Liver (tissue), 9 donors: ENCODE data around the gene TMEM255B. TPM values are rescaled to one million over a fixed set of nuclear protein-coding genes. Genes with fewer than 3 reads are reported as not detected.

Experiments
- DNase-seq: peaks from one replicate; pipeline ENCODE4 v3.0.0-alpha.2; 2017; ENCODE audit warnings: low spot score
- H3K27ac ChIP-seq, 2 donors: one replicate each; pipeline ENCODE4 v1.7.0; 2013; ENCODE audit warnings: inconsistent platforms in 2 of 2, low read length in 2 of 2, control low read depth in 1 of 2, low read depth in 1 of 2, mild to moderate bottlenecking in 1 of 2
- H3K27me3 ChIP-seq, 4 donors: one replicate each; pipeline versions ENCODE4 v1.6.1 to v1.7.0; 2013; ENCODE audit warnings: low read length in 3 of 4, inconsistent platforms in 1 of 4, mild to moderate bottlenecking in 1 of 4, moderate library complexity in 1 of 4; ENCODE audit not compliant: control insufficient read depth in 4 of 4, insufficient read depth in 4 of 4
- H3K36me3 ChIP-seq, 4 donors: one replicate each; pipeline versions ENCODE4 v1.6.1 to v1.7.0; 2013; ENCODE audit warnings: low read length in 3 of 4, mild to moderate bottlenecking in 3 of 4, low read depth in 1 of 4, moderate library complexity in 1 of 4; ENCODE audit not compliant: control insufficient read depth in 4 of 4, insufficient read depth in 3 of 4
- H3K4me1 ChIP-seq, 4 donors: one replicate each; pipeline versions ENCODE4 v1.6.1 to v1.7.0; 2013; ENCODE audit warnings: low read length in 3 of 4, mild to moderate bottlenecking in 3 of 4, moderate library complexity in 1 of 4; ENCODE audit not compliant: control insufficient read depth in 4 of 4, insufficient read depth in 4 of 4
- H3K4me3 ChIP-seq, 3 donors: one replicate each; pipeline versions ENCODE4 v1.6.1 to v1.7.0; 2013; ENCODE audit warnings: low read length in 3 of 3, control low read depth in 1 of 3, low read depth in 1 of 3, mild to moderate bottlenecking in 1 of 3
- H3K9ac ChIP-seq, 2 donors: one replicate each; pipeline ENCODE4 v1.7.0; 2013; ENCODE audit warnings: low read length in 2 of 2, mild to moderate bottlenecking in 2 of 2, moderate library complexity in 2 of 2, control low read depth in 1 of 2, low read depth in 1 of 2
- H3K9me3 ChIP-seq, 4 donors: one replicate each; pipeline versions ENCODE4 v1.6.1 to v1.7.0; 2013; ENCODE audit warnings: low read length in 3 of 4; ENCODE audit not compliant: control insufficient read depth in 4 of 4
- ATF3 ChIP-seq: IDR thresholded peaks from 2 replicates; pipeline ENCODE4 v1.6.1; 2016; ENCODE audit warnings: antibody characterized with exemption
- CTCF ChIP-seq: fragments of 150-350 bp; IDR thresholded peaks from 2 replicates; pipeline ENCODE4 v1.5.1; 2017; ENCODE audit warnings: improper control_type of control experiment, low read depth, low read length; ENCODE audit not compliant: missing input control
- EGR1 ChIP-seq, 2 donors: IDR thresholded peaks; 2 replicates each; pipeline ENCODE4 v1.6.1; 2016 to 2018; ENCODE audit warnings: antibody characterized with exemption in 2 of 2, low read depth in 2 of 2
- FOXA1 ChIP-seq: IDR thresholded peaks from 2 replicates; pipeline ENCODE4 v1.6.1; 2016; ENCODE audit warnings: antibody characterized with exemption
- FOXA2 ChIP-seq: IDR thresholded peaks from 2 replicates; pipeline ENCODE4 v1.6.1; 2016; ENCODE audit warnings: antibody characterized with exemption
- GABPA ChIP-seq, 2 donors: IDR thresholded peaks in 1 of 2; conservative IDR thresholded peaks in 1 of 2; 2 replicates each; pipeline ENCODE4 v1.6.1; 2016; ENCODE audit warnings: antibody characterized with exemption in 2 of 2, mild to moderate bottlenecking in 1 of 2, moderate library complexity in 1 of 2
- HNF4A ChIP-seq, 2 donors: conservative IDR thresholded peaks; 2 replicates each; pipeline ENCODE4 v1.6.1; 2016; ENCODE audit warnings: antibody characterized with exemption in 2 of 2, mild to moderate bottlenecking in 2 of 2
- HNF4G ChIP-seq: IDR thresholded peaks from 2 replicates; pipeline ENCODE4 v1.6.1; 2016; ENCODE audit warnings: antibody characterized with exemption
- JUND ChIP-seq, 2 donors: IDR thresholded peaks; 2 replicates each; pipeline ENCODE4 v1.6.1; 2016; ENCODE audit warnings: antibody characterized with exemption in 2 of 2
- NR2F2 ChIP-seq: IDR thresholded peaks from 2 replicates; pipeline ENCODE4 v1.6.1; 2016; ENCODE audit warnings: antibody characterized with exemption
- RAD21 ChIP-seq, 2 donors: IDR thresholded peaks; 2 replicates each; pipeline ENCODE4 v1.6.1; 2016; ENCODE audit warnings: antibody characterized with exemption in 2 of 2, mild to moderate bottlenecking in 2 of 2
- RXRA ChIP-seq, 2 donors: IDR thresholded peaks; 2 replicates each; pipeline ENCODE4 v1.6.1; 2017 to 2018; ENCODE audit warnings: antibody characterized with exemption in 2 of 2, mild to moderate bottlenecking in 1 of 2
- TAF1 ChIP-seq: conservative IDR thresholded peaks from 2 replicates; pipeline ENCODE4 v1.6.1; 2016; ENCODE audit warnings: antibody characterized with exemption, mild to moderate bottlenecking
- YY1 ChIP-seq: IDR thresholded peaks from 2 replicates; pipeline ENCODE4 v1.6.1; 2016; ENCODE audit warnings: antibody characterized with exemption, mild to moderate bottlenecking
- ZBTB33 ChIP-seq: IDR thresholded peaks from 2 replicates; pipeline ENCODE4 v1.6.1; 2016; ENCODE audit warnings: antibody characterized with exemption
- WGBS: extraction: QIAGEN DNeasy Blood & Tissue Kit; methylation state at CpG from one replicate; pipeline ENCODE4 v1.1.7; 2013; 5-methylcytosine and 5-hydroxymethylcytosine counted together
- polyA plus RNA-seq, 2 donors: library from polyadenylated mRNA; stranded (reverse) in 1 of 2; unstranded in 1 of 2; fragments of 200-250 nt in 1 of 2; fragments of >200 nt in 1 of 2; fragmentation: Nextera tagmentation in 1 of 2; extraction: Ambion mirVana in 1 of 2; gene quantifications; one replicate each; pipeline versions ENCODE4 v1.2.1 to v1.2.3, GENCODE V29; 2013 to 2015
- total RNA-seq, 2 donors: library from RNA; depleted of rRNA; stranded (reverse); fragments of >200 nt; gene quantifications; one replicate each; pipeline ENCODE4 v1.2.3, GENCODE V29; 2014
- TF ChIP-seq, protein P1 (sequence below): IDR thresholded peaks from 2 replicates; pipeline ENCODE4 v1.6.1; 2016; ENCODE audit warnings: antibody characterized with exemption, mild to moderate bottlenecking
- TF ChIP-seq, protein P2 (sequence below): IDR thresholded peaks from 2 replicates; pipeline ENCODE4 v1.6.1; 2016; ENCODE audit warnings: antibody characterized with exemption
- donor health status: healthy.
- donor health status: healthy.
- donor health status: healthy.
- donor health status: healthy.
- donor health status: healthy.

The TMEM255B gene
- total and polyA plus RNA-seq, 4 donors: 0.37 to 8.6 (median 3.5) TPM

DNA sequence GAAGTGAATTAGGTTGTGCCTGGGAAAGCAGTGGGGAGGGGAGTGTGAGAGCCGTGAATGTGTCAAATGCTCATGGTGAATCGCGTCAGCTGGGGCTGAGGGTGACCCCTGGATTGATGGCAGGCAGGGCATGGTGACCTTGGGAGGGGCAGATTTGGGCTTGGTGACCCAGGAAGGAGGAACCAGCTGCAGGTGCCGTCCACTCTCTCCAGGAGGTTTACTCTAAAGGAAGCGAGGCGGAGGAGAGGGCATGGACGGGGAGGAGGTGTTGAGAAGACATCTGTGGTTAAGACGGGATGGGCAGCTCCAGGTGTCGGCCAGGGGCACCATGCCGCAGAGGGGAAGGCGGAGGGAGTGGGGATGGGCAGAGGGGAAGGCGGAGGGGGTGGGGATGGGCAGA is 28.7 kb downstream of the TMEM255B start:
- no peaks in the 10 kb centered on the region for H3K36me3 ChIP-seq
- no peak overlapping the region for H3K27ac ChIP-seq
- peaks cover 0 to 2% (median 0%) of the 10 kb centered on the region in 4 donors for H3K9me3 ChIP-seq
- no peaks in the 10 kb centered on the region for H3K4me1 ChIP-seq
- DNase-seq: no peak
- WGBS: 73% methylated on average over 12 of the region's 12 CpGs
- H3K27me3 ChIP-seq: peaks cover 0 to 15% (median 0%) of the 10 kb centered on the region in 4 donors
- TF ChIP-seq EGR1 (IDR thresholded peaks at IDR 0.05; ENCODE audit: low read depth in 2 of 2) (no peak), FOXA1 (no peak), HNF4A (conservative IDR thresholded peaks at IDR 0.05) (no peak), JUND (IDR thresholded peaks at IDR 0.05) (no peak), ZBTB33 (no peak), RAD21 (IDR thresholded peaks at IDR 0.05) (no peak), ATF3 (no peak), RXRA (IDR thresholded peaks at IDR 0.05) (no peak)
- TF ChIP-seq, protein P1, sequence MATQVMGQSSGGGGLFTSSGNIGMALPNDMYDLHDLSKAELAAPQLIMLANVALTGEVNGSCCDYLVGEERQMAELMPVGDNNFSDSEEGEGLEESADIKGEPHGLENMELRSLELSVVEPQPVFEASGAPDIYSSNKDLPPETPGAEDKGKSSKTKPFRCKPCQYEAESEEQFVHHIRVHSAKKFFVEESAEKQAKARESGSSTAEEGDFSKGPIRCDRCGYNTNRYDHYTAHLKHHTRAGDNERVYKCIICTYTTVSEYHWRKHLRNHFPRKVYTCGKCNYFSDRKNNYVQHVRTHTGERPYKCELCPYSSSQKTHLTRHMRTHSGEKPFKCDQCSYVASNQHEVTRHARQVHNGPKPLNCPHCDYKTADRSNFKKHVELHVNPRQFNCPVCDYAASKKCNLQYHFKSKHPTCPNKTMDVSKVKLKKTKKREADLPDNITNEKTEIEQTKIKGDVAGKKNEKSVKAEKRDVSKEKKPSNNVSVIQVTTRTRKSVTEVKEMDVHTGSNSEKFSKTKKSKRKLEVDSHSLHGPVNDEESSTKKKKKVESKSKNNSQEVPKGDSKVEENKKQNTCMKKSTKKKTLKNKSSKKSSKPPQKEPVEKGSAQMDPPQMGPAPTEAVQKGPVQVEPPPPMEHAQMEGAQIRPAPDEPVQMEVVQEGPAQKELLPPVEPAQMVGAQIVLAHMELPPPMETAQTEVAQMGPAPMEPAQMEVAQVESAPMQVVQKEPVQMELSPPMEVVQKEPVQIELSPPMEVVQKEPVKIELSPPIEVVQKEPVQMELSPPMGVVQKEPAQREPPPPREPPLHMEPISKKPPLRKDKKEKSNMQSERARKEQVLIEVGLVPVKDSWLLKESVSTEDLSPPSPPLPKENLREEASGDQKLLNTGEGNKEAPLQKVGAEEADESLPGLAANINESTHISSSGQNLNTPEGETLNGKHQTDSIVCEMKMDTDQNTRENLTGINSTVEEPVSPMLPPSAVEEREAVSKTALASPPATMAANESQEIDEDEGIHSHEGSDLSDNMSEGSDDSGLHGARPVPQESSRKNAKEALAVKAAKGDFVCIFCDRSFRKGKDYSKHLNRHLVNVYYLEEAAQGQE: no peak
- H3K9ac ChIP-seq: no peak overlapping the region
- no peak overlapping the region for H3K4me3 ChIP-seq

DNA sequence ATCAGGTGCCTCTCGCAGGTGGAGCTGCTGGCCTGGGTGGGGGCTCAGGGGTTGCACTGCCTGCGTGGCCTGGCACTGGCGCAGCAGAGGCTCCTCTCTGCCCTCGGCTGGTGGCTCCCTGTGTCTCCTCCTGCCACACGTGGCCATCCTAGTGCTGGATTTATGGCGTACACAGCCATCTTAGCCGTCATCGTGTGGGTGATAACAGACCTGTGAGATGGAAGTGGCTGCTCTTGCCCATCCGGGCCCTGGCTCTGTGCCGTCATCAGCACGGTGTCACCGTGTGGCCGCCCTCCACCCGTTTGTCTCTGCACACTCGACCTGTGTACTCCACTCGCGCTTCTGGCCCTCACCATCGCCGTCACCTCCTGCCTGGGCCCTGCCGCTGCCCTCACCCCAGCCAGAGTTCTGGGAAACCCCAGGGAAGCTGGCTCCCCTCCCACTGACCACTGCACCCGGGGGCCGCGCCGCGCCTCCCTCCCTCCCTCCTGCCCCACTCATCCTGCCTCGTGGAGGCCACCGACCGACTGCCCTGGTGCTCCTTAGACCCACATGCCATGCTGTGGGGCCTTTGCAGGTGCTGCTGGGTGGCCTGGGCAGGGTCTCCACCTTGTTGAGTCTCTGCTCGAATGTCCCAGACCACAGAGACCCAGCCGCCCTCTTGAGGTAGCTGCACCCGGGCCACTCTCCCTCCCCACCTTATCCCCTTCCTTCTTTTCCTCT is 29.5 kb downstream of the TMEM255B start:
- Histone ChIP-seq H3K4me3 (no peak overlapping the region), H3K9me3 (peaks cover 0 to 2% (median 0%) of the 10 kb centered on the region in 4 donors)
- no peak for DNase-seq
- TF ChIP-seq NR2F2 (no peak), HNF4G (no peak), TAF1 (no peak), JUND (IDR thresholded peaks at IDR 0.05) (no peak), CTCF (no peak), ATF3 (no peak), GABPA (IDR thresholded peaks at IDR 0.05 in 1 of 2, conservative IDR thresholded peaks at IDR 0.05 in 1 of 2) (no peak), HNF4A (conservative IDR thresholded peaks at IDR 0.05) (no peak), RAD21 (IDR thresholded peaks at IDR 0.05) (no peak), FOXA2 (no peak), YY1 (no peak), EGR1 (IDR thresholded peaks at IDR 0.05; ENCODE audit: low read depth in 2 of 2) (no peak), FOXA1 (no peak), RXRA (IDR thresholded peaks at IDR 0.05) (no peak)
- TF ChIP-seq, protein P1: no peak
- TF ChIP-seq, protein P2, sequence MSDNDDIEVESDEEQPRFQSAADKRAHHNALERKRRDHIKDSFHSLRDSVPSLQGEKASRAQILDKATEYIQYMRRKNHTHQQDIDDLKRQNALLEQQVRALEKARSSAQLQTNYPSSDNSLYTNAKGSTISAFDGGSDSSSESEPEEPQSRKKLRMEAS: no peak

More for the DNA sequence above, 29.5 kb downstream of the TMEM255B start:
- Histone ChIP-seq H3K36me3 (no peaks in the 10 kb centered on the region), H3K9ac (no peak overlapping the region), H3K27ac (no peak overlapping the region), H3K4me1 (no peaks in the 10 kb centered on the region), H3K27me3 (peaks cover 0 to 15% (median 0%) of the 10 kb centered on the region in 4 donors)
- WGBS: 83% methylated on average over 31 of the region's 31 CpGs
